A549 (cell line): Measurements from ENCODE around the gene ALDH3B1. TPM values are rescaled to one million over a fixed set of nuclear protein-coding genes. Genes with fewer than 3 reads are reported as not detected.

ENCODE experiments used
- CBX2 ChIP-seq: fragments of 200-600 bp; sonication (generic); IDR thresholded peaks from 2 replicates; pipeline ENCODE4 v1.6.1; 2016; ENCODE audit warnings: low read depth, mild to moderate bottlenecking, borderline replicate concordance
- CBX8 ChIP-seq: fragments of 200-600 bp; sonication (generic); IDR thresholded peaks from 2 replicates; pipeline ENCODE4 v1.6.1; 2016
- CEBPB ChIP-seq, 2 experiments: fragments of >200 bp in 1 of 2; sonication (Bioruptor Twin) in 1 of 2; formaldehyde crosslinking in 1 of 2; IDR thresholded peaks; 2 replicates each; pipeline ENCODE4 v1.6.1; 2012 to 2016
- CHD4 ChIP-seq: fragments of 200-600 bp; sonication (generic); IDR thresholded peaks from 2 replicates; pipeline ENCODE4 v1.6.1; 2016; ENCODE audit warnings: antibody characterized with exemption, mild to moderate bottlenecking, borderline replicate concordance
- EHF ChIP-seq: fragments of 250-450 bp; sonication (Bioruptor Pico); IDR thresholded peaks from 2 replicates; pipeline ENCODE4 v1.5.0; 2020; ENCODE audit warnings: mild to moderate bottlenecking
- FOSL2 ChIP-seq, 2 experiments: fragments of 450-650 bp in 1 of 2; fragments of >200 bp in 1 of 2; sonication (Bioruptor Twin) in 1 of 2; formaldehyde crosslinking; IDR thresholded peaks; 2 replicates each; pipeline versions ENCODE4 v1.5.0 to v1.6.1; 2016 to 2020; ENCODE audit warnings: mild to moderate bottlenecking in 1 of 2, moderate library complexity in 1 of 2
- GATA3 ChIP-seq: IDR thresholded peaks from 2 replicates; pipeline ENCODE4 v1.6.1; 2012; ENCODE audit warnings: borderline replicate concordance
- HDAC2 ChIP-seq: fragments of 200-600 bp; sonication (generic); IDR thresholded peaks from 2 replicates; pipeline ENCODE4 v1.6.1; 2016
- HMGXB4 ChIP-seq: fragments of 250-450 bp; sonication (Bioruptor Pico); IDR thresholded peaks from 2 replicates; pipeline ENCODE4 v1.5.0; 2021; ENCODE audit warnings: mild to moderate bottlenecking, moderate library complexity, borderline replicate concordance
- JUN ChIP-seq, 2 experiments: fragments of >200 bp; sonication (Bioruptor Twin); formaldehyde crosslinking; IDR thresholded peaks; 2 replicates in 1 of 2; 3 replicates in 1 of 2; pipeline ENCODE4 v1.6.1; 2016 to 2017
- JUNB ChIP-seq: fragments of >200 bp; sonication (Bioruptor Twin); formaldehyde crosslinking; IDR thresholded peaks from 2 replicates; pipeline ENCODE4 v1.6.1; 2016
- KDM1A ChIP-seq: fragments of 200-600 bp; sonication (generic); IDR thresholded peaks from 2 replicates; pipeline ENCODE4 v1.6.1; 2016; ENCODE audit warnings: low read depth, mild to moderate bottlenecking
- KDM5A ChIP-seq: fragments of 200-600 bp; sonication (generic); IDR thresholded peaks from 2 replicates; pipeline ENCODE4 v1.6.1; 2016; ENCODE audit warnings: antibody characterized with exemption, mild to moderate bottlenecking
- NPAS2 ChIP-seq: fragments of 250-450 bp; sonication (Bioruptor Pico); IDR thresholded peaks from 2 replicates; pipeline ENCODE4 v1.8.0; 2022; ENCODE audit warnings: mild to moderate bottlenecking, moderate library complexity, borderline replicate concordance
- PHF8 ChIP-seq: fragments of 200-600 bp; sonication (generic); IDR thresholded peaks from 2 replicates; pipeline ENCODE4 v1.6.1; 2016; ENCODE audit warnings: low read depth, mild to moderate bottlenecking, antibody characterized with exemption, moderate library complexity, borderline replicate concordance
- POLR2A ChIP-seq: IDR thresholded peaks from 2 replicates; pipeline ENCODE4 v1.6.1; 2012; ENCODE audit warnings: mild to moderate bottlenecking, low read length
- POLR2AphosphoS2 ChIP-seq: conservative IDR thresholded peaks from 2 replicates; pipeline ENCODE4 v1.6.1; 2012; ENCODE audit warnings: low read length, improper control_type of control experiment, inconsistent platforms
- REST ChIP-seq: fragments of 200-600 bp; sonication (generic); IDR thresholded peaks from 2 replicates; pipeline ENCODE4 v1.6.1; 2016; ENCODE audit warnings: antibody characterized with exemption, mild to moderate bottlenecking, moderate library complexity
- SREBF2 ChIP-seq: fragments of 450-650 bp; IDR thresholded peaks from 2 replicates; pipeline ENCODE4 v1.6.1; 2014; ENCODE audit warnings: mild to moderate bottlenecking, moderate library complexity
- TP53 ChIP-seq: fragments of 250-450 bp; sonication (Bioruptor Pico); IDR thresholded peaks from 2 replicates; pipeline ENCODE4 v1.5.0; 2021; ENCODE audit warnings: mild to moderate bottlenecking, moderate library complexity
- ZC3H11A ChIP-seq: fragments of 450-650 bp; IDR thresholded peaks from 2 replicates; pipeline ENCODE4 v1.6.1; 2014; ENCODE audit warnings: antibody characterized with exemption, mild to moderate bottlenecking
- polyA plus RNA-seq, 4 experiments: library from polyadenylated mRNA; depleted of rRNA in 3 of 4; stranded (reverse); fragments of >200 nt; fragmentation: RNase III in 1 of 4; extraction: RNeasy Plus Mini Kit Qiagen cat#74134 plus additional on column Dnase treatment in 1 of 4; gene quantifications; 2 replicates in 3 of 4; 3 replicates in 1 of 4; pipeline ENCODE4 v1.2.3, GENCODE V29; 2011 to 2017
- TF ChIP-seq, protein P1 (sequence below): fragments of 250-450 bp; sonication (Bioruptor Pico); IDR thresholded peaks from 2 replicates; pipeline ENCODE4 v1.5.0; 2020; ENCODE audit warnings: low read depth, mild to moderate bottlenecking, moderate library complexity
- TF ChIP-seq, protein P2 (sequence below): IDR thresholded peaks from 2 replicates; pipeline ENCODE4 v1.6.1; 2012; ENCODE audit warnings: low read depth, borderline replicate concordance
- TF ChIP-seq, protein P3 (sequence below): fragments of >200 bp; sonication (Bioruptor Twin); formaldehyde crosslinking; IDR thresholded peaks from 3 replicates; pipeline ENCODE4 v1.5.1; 2016
- TF ChIP-seq, protein P4 (sequence below): fragments of >200 bp; sonication (Bioruptor Twin); formaldehyde crosslinking; IDR thresholded peaks from 2 replicates; pipeline ENCODE4 v1.6.1; 2016
- TF ChIP-seq, protein P5 (sequence below): fragments of 450-650 bp; IDR thresholded peaks from 2 replicates; pipeline ENCODE4 v1.6.1; 2014; ENCODE audit warnings: antibody characterized with exemption
- TF ChIP-seq, protein P6 (sequence below): fragments of 150-350 bp; IDR thresholded peaks from 2 replicates; pipeline ENCODE4 v1.6.1; 2014; ENCODE audit warnings: low read depth, mild to moderate bottlenecking, low read length
- TF ChIP-seq, protein P7 (sequence below): fragments of >200 bp; sonication (Bioruptor Twin); formaldehyde crosslinking; IDR thresholded peaks from 3 replicates; pipeline ENCODE4 v1.6.1; 2016

The ALDH3B1 gene
- polyA plus RNA-seq, 2 of the 4 experiments (the other 2 are of a cell fraction), result 93.7 to 130 TPM

DNA sequence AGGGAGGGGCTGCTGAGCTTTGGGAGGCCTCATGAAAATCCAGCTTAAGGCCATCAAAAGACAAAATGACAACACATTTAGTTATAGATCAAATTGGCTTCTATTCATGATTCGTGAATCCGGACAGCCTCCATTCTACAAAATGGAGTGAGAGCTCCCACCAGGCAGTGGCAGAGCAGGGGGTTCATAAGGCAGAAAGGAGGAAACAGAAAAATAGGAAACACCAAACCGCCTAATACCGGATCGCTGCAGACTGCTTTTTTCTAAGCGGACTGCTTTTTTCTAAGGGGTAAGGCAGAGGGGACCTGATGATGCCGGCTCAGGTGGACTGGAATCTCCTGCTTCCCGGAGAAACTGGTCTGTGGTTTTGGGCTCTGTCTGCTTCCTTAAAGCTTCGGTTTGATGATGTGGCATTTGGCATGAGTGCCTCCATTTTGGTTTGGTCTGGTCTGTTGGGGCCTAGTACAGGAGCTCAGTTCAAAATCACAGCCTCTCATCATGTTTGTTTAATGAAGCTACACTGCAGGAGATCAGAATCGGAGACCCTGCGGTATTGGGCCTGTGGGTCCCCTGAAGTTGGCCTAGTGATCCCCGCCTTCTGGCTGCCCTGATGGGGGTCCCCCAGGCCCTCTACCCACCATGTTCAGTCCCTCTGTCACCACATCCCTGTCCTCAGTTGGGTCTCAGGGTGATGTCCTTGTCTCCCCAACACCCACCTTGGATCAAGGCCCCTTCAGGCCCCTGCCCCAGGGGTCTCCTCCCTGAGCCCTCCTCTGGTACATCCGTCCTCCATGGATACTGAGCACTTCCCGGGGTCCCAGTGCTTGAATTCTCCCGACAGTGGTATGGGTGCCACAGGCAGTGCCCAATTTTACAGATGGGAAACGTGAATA, 1.2 kb downstream of the ALDH3B1 start (continued):
- TF ChIP-seq, protein P1, sequence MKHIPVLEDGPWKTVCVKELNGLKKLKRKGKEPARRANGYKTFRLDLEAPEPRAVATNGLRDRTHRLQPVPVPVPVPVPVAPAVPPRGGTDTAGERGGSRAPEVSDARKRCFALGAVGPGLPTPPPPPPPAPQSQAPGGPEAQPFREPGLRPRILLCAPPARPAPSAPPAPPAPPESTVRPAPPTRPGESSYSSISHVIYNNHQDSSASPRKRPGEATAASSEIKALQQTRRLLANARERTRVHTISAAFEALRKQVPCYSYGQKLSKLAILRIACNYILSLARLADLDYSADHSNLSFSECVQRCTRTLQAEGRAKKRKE, result peak; percentile 100
- TF ChIP-seq EHF (CRISPR knock-in tag), result peak; percentile 100
- TF ChIP-seq ZC3H11A, result no peak
- TF ChIP-seq, protein P2, sequence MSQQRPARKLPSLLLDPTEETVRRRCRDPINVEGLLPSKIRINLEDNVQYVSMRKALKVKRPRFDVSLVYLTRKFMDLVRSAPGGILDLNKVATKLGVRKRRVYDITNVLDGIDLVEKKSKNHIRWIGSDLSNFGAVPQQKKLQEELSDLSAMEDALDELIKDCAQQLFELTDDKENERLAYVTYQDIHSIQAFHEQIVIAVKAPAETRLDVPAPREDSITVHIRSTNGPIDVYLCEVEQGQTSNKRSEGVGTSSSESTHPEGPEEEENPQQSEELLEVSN, result no peak; the same call in 1 of the 2 replicates
- TF ChIP-seq CEBPB (IDR thresholded peaks at IDR 0.05), result no peak
- TF ChIP-seq REST, result peak; percentile 21; the same call in 1 of the 2 replicates
- TF ChIP-seq, protein P3, sequence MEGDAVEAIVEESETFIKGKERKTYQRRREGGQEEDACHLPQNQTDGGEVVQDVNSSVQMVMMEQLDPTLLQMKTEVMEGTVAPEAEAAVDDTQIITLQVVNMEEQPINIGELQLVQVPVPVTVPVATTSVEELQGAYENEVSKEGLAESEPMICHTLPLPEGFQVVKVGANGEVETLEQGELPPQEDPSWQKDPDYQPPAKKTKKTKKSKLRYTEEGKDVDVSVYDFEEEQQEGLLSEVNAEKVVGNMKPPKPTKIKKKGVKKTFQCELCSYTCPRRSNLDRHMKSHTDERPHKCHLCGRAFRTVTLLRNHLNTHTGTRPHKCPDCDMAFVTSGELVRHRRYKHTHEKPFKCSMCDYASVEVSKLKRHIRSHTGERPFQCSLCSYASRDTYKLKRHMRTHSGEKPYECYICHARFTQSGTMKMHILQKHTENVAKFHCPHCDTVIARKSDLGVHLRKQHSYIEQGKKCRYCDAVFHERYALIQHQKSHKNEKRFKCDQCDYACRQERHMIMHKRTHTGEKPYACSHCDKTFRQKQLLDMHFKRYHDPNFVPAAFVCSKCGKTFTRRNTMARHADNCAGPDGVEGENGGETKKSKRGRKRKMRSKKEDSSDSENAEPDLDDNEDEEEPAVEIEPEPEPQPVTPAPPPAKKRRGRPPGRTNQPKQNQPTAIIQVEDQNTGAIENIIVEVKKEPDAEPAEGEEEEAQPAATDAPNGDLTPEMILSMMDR, result no peak
- no peak for TF ChIP-seq CBX8
- no peak for TF ChIP-seq PHF8
- TF ChIP-seq, protein P4, sequence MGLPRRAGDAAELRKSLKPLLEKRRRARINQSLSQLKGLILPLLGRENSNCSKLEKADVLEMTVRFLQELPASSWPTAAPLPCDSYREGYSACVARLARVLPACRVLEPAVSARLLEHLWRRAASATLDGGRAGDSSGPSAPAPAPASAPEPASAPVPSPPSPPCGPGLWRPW, result no peak
- no peak for TF ChIP-seq HDAC2
- no peak for TF ChIP-seq JUNB
- no peak; the same call in 1 of the 2 replicates for TF ChIP-seq GATA3
- no peak for TF ChIP-seq KDM5A
- TF ChIP-seq CHD4, result no peak
- TF ChIP-seq, protein P5, sequence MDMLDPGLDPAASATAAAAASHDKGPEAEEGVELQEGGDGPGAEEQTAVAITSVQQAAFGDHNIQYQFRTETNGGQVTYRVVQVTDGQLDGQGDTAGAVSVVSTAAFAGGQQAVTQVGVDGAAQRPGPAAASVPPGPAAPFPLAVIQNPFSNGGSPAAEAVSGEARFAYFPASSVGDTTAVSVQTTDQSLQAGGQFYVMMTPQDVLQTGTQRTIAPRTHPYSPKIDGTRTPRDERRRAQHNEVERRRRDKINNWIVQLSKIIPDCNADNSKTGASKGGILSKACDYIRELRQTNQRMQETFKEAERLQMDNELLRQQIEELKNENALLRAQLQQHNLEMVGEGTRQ, result no peak
- TF ChIP-seq JUN (IDR thresholded peaks at IDR 0.05), result no peak; a peak in 2 of 5 replicates
- TF ChIP-seq FOSL2 (IDR thresholded peaks at IDR 0.05), result no peak
- peak; percentile 86 for TF ChIP-seq FOSL2 (CRISPR knock-in tag; IDR thresholded peaks at IDR 0.05)
- no peak for TF ChIP-seq CBX2
- TF ChIP-seq POLR2A, result peak; percentile 31
- no peak for TF ChIP-seq KDM1A
- TF ChIP-seq NPAS2 (CRISPR knock-in tag), result peak; percentile 98
- TF ChIP-seq, protein P6, sequence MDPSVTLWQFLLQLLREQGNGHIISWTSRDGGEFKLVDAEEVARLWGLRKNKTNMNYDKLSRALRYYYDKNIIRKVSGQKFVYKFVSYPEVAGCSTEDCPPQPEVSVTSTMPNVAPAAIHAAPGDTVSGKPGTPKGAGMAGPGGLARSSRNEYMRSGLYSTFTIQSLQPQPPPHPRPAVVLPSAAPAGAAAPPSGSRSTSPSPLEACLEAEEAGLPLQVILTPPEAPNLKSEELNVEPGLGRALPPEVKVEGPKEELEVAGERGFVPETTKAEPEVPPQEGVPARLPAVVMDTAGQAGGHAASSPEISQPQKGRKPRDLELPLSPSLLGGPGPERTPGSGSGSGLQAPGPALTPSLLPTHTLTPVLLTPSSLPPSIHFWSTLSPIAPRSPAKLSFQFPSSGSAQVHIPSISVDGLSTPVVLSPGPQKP, result no peak
- TF ChIP-seq SREBF2, result no peak
- peak; percentile 100 for TF ChIP-seq HMGXB4 (CRISPR knock-in tag)
- peak; percentile 100 for TF ChIP-seq TP53
- TF ChIP-seq POLR2AphosphoS2, result no peak
- TF ChIP-seq, protein P7, sequence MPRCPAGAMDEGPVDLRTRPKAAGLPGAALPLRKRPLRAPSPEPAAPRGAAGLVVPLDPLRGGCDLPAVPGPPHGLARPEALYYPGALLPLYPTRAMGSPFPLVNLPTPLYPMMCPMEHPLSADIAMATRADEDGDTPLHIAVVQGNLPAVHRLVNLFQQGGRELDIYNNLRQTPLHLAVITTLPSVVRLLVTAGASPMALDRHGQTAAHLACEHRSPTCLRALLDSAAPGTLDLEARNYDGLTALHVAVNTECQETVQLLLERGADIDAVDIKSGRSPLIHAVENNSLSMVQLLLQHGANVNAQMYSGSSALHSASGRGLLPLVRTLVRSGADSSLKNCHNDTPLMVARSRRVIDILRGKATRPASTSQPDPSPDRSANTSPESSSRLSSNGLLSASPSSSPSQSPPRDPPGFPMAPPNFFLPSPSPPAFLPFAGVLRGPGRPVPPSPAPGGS, result no peak
